ENCODE measurements around the gene PLA2G2C. TPM values are rescaled to one million over a fixed set of nuclear protein-coding genes. Genes with fewer than 3 reads are reported as not detected.

PLA2G2C gene
- total RNA-seq, 4 donors from 2014 or later: 0.31 to 0.81 TPM; not detected in 2

- Histone ChIP-seq H3K36me3 (peaks cover 0 to 8% of the 10 kb centered on the region in 2 donors), H3K27ac (peak overlapping the region; percentile 74 to 93 (median 88)), H3K27me3 (no peaks in the 10 kb centered on the region), H3K4me3 (peak overlapping the region in 1 of 2 donors; percentile 68), H3K4me1 (peaks cover 4 to 77% (median 8%) of the 10 kb centered on the region in 3 donors), H3K9me3 (no peaks in the 10 kb centered on the region)
- TF ChIP-seq POLR2A (IDR thresholded peaks at IDR 0.05): no peak
- TF ChIP-seq, protein P1, sequence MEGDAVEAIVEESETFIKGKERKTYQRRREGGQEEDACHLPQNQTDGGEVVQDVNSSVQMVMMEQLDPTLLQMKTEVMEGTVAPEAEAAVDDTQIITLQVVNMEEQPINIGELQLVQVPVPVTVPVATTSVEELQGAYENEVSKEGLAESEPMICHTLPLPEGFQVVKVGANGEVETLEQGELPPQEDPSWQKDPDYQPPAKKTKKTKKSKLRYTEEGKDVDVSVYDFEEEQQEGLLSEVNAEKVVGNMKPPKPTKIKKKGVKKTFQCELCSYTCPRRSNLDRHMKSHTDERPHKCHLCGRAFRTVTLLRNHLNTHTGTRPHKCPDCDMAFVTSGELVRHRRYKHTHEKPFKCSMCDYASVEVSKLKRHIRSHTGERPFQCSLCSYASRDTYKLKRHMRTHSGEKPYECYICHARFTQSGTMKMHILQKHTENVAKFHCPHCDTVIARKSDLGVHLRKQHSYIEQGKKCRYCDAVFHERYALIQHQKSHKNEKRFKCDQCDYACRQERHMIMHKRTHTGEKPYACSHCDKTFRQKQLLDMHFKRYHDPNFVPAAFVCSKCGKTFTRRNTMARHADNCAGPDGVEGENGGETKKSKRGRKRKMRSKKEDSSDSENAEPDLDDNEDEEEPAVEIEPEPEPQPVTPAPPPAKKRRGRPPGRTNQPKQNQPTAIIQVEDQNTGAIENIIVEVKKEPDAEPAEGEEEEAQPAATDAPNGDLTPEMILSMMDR (IDR thresholded peaks at IDR 0.05): peak in 2 of 4 experiments; percentile 5 to 33
- TF ChIP-seq POLR2AphosphoS5 (IDR thresholded peaks at IDR 0.05): peak; percentile 13
- no peak for ATAC-seq
- WGBS, 2 donors (ENCODE audit: low coverage in 1 of 2): 27 to 28% methylated on average over 3 of the region's 7 CpGs
Observed at GRCh38 chr1:20187103-20187812, 940 bp upstream of the PLA2G2C start.

DNA sequence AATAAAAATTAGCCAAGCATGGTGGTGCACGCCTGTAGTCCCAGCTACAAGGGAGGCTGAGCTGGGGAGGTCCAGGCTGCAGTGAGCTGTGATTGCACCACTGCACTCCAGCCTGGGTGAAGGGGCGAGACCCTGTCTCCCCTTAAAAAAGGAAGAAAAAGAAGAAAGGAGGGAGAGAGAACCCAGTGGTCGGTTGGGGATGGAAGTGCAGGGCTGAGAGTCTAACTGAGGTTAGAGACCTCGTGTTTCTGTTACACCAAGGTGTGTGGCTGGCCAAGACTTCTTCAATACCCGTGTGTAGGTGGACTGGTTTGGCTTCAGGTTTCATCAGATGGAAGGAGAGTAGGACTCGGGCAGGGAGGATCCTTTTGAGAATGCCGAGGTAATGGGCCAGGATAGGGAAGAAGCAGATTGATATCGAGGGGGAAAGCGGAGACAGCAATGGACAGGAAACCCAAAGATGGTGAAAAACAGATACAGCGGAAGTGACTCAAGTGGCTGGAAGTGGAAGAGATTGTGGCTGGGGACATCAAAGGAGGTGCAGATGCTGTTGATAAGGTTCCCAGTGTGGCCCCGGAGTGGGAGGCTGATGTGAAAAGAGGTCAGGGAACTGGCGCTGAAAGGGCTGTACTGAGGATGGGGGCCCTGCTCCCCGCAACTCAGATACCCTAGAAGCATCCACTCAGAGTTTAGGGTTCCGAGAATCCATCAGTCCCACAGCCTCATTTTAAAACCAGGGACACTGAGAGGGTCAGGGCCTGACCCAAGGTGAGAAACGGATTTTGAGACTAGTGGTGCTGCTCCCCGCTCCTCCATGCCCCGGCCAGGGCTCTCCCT, 1.1 kb downstream of the PLA2G2C start:
- H3K4me1 ChIP-seq: peaks cover 0 to 61% (median 8%) of the 10 kb centered on the region in 3 donors
- H3K27me3 ChIP-seq: no peaks in the 10 kb centered on the region
- peak; percentile 22 for ATAC-seq
- WGBS, 2 donors (ENCODE audit: low coverage in 1 of 2): 58 to 81% methylated on average over 3 to 16 of the region's 17 CpGs
- no peaks in the 10 kb centered on the region for H3K36me3 ChIP-seq
- H3K27ac ChIP-seq: peak overlapping the region; percentile 74 to 93 (median 88)
- no peaks in the 10 kb centered on the region for H3K9me3 ChIP-seq
- H3K4me3 ChIP-seq: peak overlapping the region; percentile 68 to 80
- TF ChIP-seq POLR2AphosphoS5 (IDR thresholded peaks at IDR 0.05) (no peak), EP300 (IDR thresholded peaks at IDR 0.05) (no peak), POLR2A (IDR thresholded peaks at IDR 0.05) (no peak)
- TF ChIP-seq, protein P1 (IDR thresholded peaks at IDR 0.05): no peak

- Histone ChIP-seq H3K36me3 (no peaks in the 10 kb centered on the region), H3K4me3 (no peak overlapping the region), H3K27me3 (no peaks in the 10 kb centered on the region), H3K9me3 (no peaks in the 10 kb centered on the region), H3K4me1 (peaks cover 0 to 60% (median 8%) of the 10 kb centered on the region in 3 donors), H3K27ac (peak overlapping the region in 2 of 4 donors; percentile 91 to 93)
- ATAC-seq: no peak
- WGBS, 2 donors (ENCODE audit: low coverage in 1 of 2): 64 to 74% methylated on average over 5 of the region's 6 CpGs
- TF ChIP-seq, protein P1 (IDR thresholded peaks at IDR 0.05): no peak
- TF ChIP-seq POLR2A (IDR thresholded peaks at IDR 0.05) (no peak), POLR2AphosphoS5 (IDR thresholded peaks at IDR 0.05) (no peak), EP300 (IDR thresholded peaks at IDR 0.05) (no peak)
Observed at GRCh38 chr1:20184481-20184900, 1.8 kb downstream of the PLA2G2C start.

DNA sequence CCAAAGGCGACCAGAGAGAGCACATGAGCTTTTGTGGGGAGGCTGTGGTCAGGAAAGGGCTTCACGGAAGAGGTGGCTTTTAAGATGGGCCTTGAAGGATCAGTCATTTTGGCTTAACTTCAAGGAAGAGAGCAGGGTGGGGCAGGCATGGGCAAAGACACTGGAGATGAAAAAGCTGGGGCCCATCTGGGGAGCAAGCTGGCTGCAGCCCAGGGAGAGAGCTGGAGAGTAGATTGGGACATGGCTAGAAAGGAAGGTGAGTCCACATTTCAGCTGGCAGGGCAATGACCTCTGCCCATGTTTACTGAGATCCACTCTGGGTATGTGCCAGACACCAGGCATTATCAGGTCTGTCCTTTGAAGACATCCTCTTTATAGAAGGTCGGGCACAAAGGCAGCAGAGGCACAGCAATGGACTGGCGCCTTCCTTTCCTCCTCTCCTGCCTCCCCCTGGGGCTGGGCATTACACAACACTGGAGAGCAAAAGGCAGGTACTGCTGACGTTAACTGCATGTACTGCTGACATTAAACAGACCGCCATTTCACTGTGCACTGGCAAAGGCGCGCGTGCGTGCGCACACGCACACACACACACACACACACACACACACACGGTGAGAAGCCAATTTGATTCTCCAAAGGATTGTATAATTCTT, 2.6 kb downstream of the PLA2G2C start:
- Histone ChIP-seq H3K4me3 (no peak overlapping the region), H3K4me1 (peaks cover 0 to 60% (median 12%) of the 10 kb centered on the region in 3 donors)

More for the DNA sequence above, 2.6 kb downstream of the PLA2G2C start:
- Histone ChIP-seq H3K9me3 (no peaks in the 10 kb centered on the region), H3K36me3 (no peaks in the 10 kb centered on the region), H3K27me3 (no peaks in the 10 kb centered on the region), H3K27ac (peak overlapping the region in 1 of 4 donors; percentile 93)
- WGBS, 2 donors (ENCODE audit: low coverage in 1 of 2): 60 to 76% methylated on average over 2 to 9 of the region's 13 CpGs
- ATAC-seq: no peak
- TF ChIP-seq POLR2AphosphoS5 (IDR thresholded peaks at IDR 0.05) (peak; percentile 23), POLR2A (IDR thresholded peaks at IDR 0.05) (no peak), EP300 (IDR thresholded peaks at IDR 0.05) (no peak)
- TF ChIP-seq, protein P1 (IDR thresholded peaks at IDR 0.05): no peak
